ENCODE measurements around the gene LAMTOR1. TPM values are rescaled to one million over a fixed set of nuclear protein-coding genes. Genes with fewer than 3 reads are reported as not detected.

The LAMTOR1 gene
- total and polyA plus RNA-seq, 10 of the 15 experiments (the other 5 are each of a cell fraction or from before 2014, with no cell fraction given), result 58.8 to 141 (median 110) TPM

- TF ChIP-seq, protein P1, sequence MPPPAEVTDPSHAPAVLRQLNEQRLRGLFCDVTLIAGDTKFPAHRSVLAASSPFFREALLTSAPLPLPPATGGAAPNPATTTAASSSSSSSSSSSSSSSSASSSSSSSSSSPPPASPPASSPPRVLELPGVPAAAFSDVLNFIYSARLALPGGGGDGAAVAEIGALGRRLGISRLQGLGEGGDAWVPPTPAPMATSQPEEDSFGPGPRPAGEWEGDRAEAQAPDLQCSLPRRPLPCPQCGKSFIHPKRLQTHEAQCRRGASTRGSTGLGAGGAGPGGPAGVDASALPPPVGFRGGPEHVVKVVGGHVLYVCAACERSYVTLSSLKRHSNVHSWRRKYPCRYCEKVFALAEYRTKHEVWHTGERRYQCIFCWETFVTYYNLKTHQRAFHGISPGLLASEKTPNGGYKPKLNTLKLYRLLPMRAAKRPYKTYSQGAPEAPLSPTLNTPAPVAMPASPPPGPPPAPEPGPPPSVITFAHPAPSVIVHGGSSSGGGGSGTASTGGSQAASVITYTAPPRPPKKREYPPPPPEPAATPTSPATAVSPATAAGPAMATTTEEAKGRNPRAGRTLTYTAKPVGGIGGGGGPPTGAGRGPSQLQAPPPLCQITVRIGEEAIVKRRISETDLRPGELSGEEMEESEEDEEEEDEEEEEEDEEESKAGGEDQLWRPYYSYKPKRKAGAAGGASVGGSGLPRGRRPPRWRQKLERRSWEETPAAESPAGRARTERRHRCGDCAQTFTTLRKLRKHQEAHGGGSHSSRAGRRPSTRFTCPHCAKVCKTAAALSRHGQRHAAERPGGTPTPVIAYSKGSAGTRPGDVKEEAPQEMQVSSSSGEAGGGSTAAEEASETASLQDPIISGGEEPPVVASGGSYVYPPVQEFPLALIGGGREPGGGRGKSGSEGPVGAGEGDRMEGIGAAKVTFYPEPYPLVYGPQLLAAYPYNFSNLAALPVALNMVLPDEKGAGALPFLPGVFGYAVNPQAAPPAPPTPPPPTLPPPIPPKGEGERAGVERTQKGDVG (CRISPR knock-in tag; IDR thresholded peaks at IDR 0.05), result no peak
- TF ChIP-seq MEF2A (IDR thresholded peaks at IDR 0.05; ENCODE audit: insufficient read depth, low read depth, low read length), result no peak
- TF ChIP-seq POLR2AphosphoS5 (IDR thresholded peaks at IDR 0.05; ENCODE audit: low read length), result no peak
These were observed 19.0 kb downstream of the LAMTOR1 start (continued) for GRCh38 chr11:72084076-72084475.

GRCh38 chr11:72083414-72083813 is 19.7 kb downstream of the LAMTOR1 start:
- H2AFZ ChIP-seq (ENCODE audit: control insufficient read depth, low read depth, low read length), result no peak overlapping the region
- no TSS peak for BruUV-seq (replicated peaks)
- TF ChIP-seq CBX3 (IDR thresholded peaks at IDR 0.05; ENCODE audit: borderline replicate concordance, low read depth) (no peak), CBX5 (IDR thresholded peaks at IDR 0.05; ENCODE audit: low read depth) (no peak), FOS (IDR thresholded peaks at IDR 0.05; ENCODE audit: borderline replicate concordance, extremely low read depth, insufficient read length) (no peak), SUPT20H (IDR thresholded peaks at IDR 0.05; ENCODE audit: borderline replicate concordance, control insufficient read depth, low read depth, low read length) (no peak), DPF2 (IDR thresholded peaks at IDR 0.05) (no peak)
- H3K4me1 ChIP-seq (ENCODE audit: control insufficient read depth, insufficient read depth, low read length), result peaks cover 10% of the 10 kb centered on the region
- H4K20me1 ChIP-seq (ENCODE audit: control insufficient read depth, insufficient read depth), result no peaks in the 10 kb centered on the region
- H3K79me2 ChIP-seq (ENCODE audit: control insufficient read depth, insufficient read depth, low read length), result peaks cover 17% of the 10 kb centered on the region
- no peaks in the 10 kb centered on the region for H3K27me3 ChIP-seq (replicated peaks in 1 of 2; ENCODE audit: control insufficient read depth in 2 of 2, insufficient read depth in 2 of 2, low read length in 1 of 2)
- ATAC-seq (no peak), FAIRE-seq (no peak), DNase-seq (ENCODE audit: low read depth, low spot score) (no peak)
- intact Hi-C loops (cut with micrococcal nuclease; ENCODE audit: unreplicated experiment), result no loop called here
- H3K9me3 ChIP-seq (replicated peaks; ENCODE audit: control insufficient read depth, insufficient read depth, low read length), result no peaks in the 10 kb centered on the region
- no peaks in the 10 kb centered on the region for H3K36me3 ChIP-seq (ENCODE audit: control insufficient read depth in 2 of 2, insufficient read depth in 2 of 2, low read length in 1 of 2)
- no peak overlapping the region for H3K4me3 ChIP-seq
- H3K9ac ChIP-seq (ENCODE audit: control insufficient read depth, insufficient read depth, low read length), result no peak overlapping the region
- ChIA-PET SMC1A (ENCODE audit: uncharacterized antibody, unreplicated experiment) (interaction anchor here (3.5 kb wide), 1 partner anchor 58 kb away, joined by 27 read pairs; no protein-coding TSS in a partner anchor), CTCF (interaction anchor here (0.6 to 4.0 kb wide), 3 partner anchors 14 to 60 kb away, joined by 3 to 43 read pairs (median 3); no protein-coding TSS in a partner anchor), POLR2A (no interaction called here), RAD21 (ENCODE audit: unreplicated experiment) (interaction anchor here (3.4 kb wide), 1 partner anchor 44 kb away, joined by 16 read pairs; no protein-coding TSS in a partner anchor)
- H3K27ac ChIP-seq (ENCODE audit: control insufficient read depth, insufficient read depth), result no peak overlapping the region
- no peak overlapping the region for H3K4me2 ChIP-seq (ENCODE audit: control insufficient read depth, insufficient read depth)
- WGBS (ENCODE audit: insufficient coverage, insufficient replicate concordance, low lambda C conversion rate, missing lambda C conversion rate), result 100% methylated on average over 2 of the region's 2 CpGs
- in situ Hi-C loops (cut with MboI), result no loop called here
